Loucy (cell line): ENCODE results near the gene SFXN5.

Experiments used
- H2AFZ ChIP-seq: fragments of 200-600 bp; sonication (generic); 2 replicates; pipeline ENCODE4 v1.6.0; 2016; ENCODE audit warnings: antibody characterized with exemption, mild to moderate bottlenecking, low read length, moderate library complexity
- H3F3A ChIP-seq: fragments of 200-600 bp; 2 replicates; pipeline ENCODE4 v1.6.0; 2016; ENCODE audit warnings: antibody characterized with exemption, low read depth, mild to moderate bottlenecking
- H3K27me3 ChIP-seq: fragments of 200-600 bp; sonication (generic); 2 replicates; pipeline ENCODE4 v1.6.1; 2014; ENCODE audit warnings: low read length, mild to moderate bottlenecking; ENCODE audit not compliant: insufficient read depth, poor library complexity, severe bottlenecking
- H3K36me3 ChIP-seq: fragments of 200-600 bp; sonication (generic); 2 replicates; pipeline ENCODE4 v1.6.1; 2016; ENCODE audit warnings: low read length; ENCODE audit not compliant: insufficient read depth
- H3K4me1 ChIP-seq: fragments of 200-600 bp; sonication (generic); 2 replicates; pipeline ENCODE4 v1.5.1; 2014; ENCODE audit warnings: low read length, mild to moderate bottlenecking; ENCODE audit not compliant: insufficient read depth, poor library complexity, severe bottlenecking
- H3K4me2 ChIP-seq: fragments of 200-600 bp; sonication (generic); 2 replicates; pipeline ENCODE4 v1.6.0; 2014; ENCODE audit warnings: antibody characterized with exemption, low read length, low read depth, mild to moderate bottlenecking; ENCODE audit not compliant: poor library complexity, severe bottlenecking
- H3K4me3 ChIP-seq: fragments of 200-600 bp; sonication (generic); 2 replicates; pipeline ENCODE4 v1.5.1; 2014; ENCODE audit warnings: low read length, mild to moderate bottlenecking, mixed read lengths; ENCODE audit not compliant: poor library complexity, severe bottlenecking
- H3K79me2 ChIP-seq: fragments of 200-600 bp; sonication (generic); 2 replicates; pipeline ENCODE4 v1.6.1; 2014; ENCODE audit warnings: low read length; ENCODE audit not compliant: insufficient read depth
- H3K9ac ChIP-seq: fragments of 200-600 bp; sonication (generic); 2 replicates; pipeline ENCODE4 v1.6.0; 2014; ENCODE audit warnings: mild to moderate bottlenecking, low read depth, low read length, moderate library complexity; ENCODE audit not compliant: poor library complexity, severe bottlenecking
- H3K9me2 ChIP-seq: fragments of 200-600 bp; sonication (generic); replicated peaks from 2 replicates; pipeline ENCODE4 v1.6.1; 2016; ENCODE audit warnings: low read depth, low read length, mixed read lengths
- H3K9me3 ChIP-seq: fragments of 200-600 bp; sonication (generic); 2 replicates; pipeline ENCODE4 v1.6.1; 2014; ENCODE audit warnings: mild to moderate bottlenecking, antibody characterized with exemption, low read length, low read depth; ENCODE audit not compliant: insufficient read depth
- H4K20me1 ChIP-seq: fragments of 200-600 bp; sonication (generic); 2 replicates; pipeline ENCODE4 v1.6.0; 2014; ENCODE audit warnings: antibody characterized with exemption, low read length, mild to moderate bottlenecking; ENCODE audit not compliant: insufficient read depth, poor library complexity, severe bottlenecking
- EZH2phosphoT487 ChIP-seq: fragments of 200-600 bp; IDR thresholded peaks from 2 replicates; pipeline ENCODE4 v1.6.1; 2018; ENCODE audit warnings: antibody characterized with exemption, mild to moderate bottlenecking, moderate library complexity, borderline replicate concordance
- TF ChIP-seq, protein P1 (sequence below): fragments of 200-600 bp; sonication (generic); conservative IDR thresholded peaks from 2 replicates; pipeline ENCODE4 v1.5.1; 2014; ENCODE audit warnings: mild to moderate bottlenecking, antibody characterized with exemption, low read length

The SFXN5 gene

DNA sequence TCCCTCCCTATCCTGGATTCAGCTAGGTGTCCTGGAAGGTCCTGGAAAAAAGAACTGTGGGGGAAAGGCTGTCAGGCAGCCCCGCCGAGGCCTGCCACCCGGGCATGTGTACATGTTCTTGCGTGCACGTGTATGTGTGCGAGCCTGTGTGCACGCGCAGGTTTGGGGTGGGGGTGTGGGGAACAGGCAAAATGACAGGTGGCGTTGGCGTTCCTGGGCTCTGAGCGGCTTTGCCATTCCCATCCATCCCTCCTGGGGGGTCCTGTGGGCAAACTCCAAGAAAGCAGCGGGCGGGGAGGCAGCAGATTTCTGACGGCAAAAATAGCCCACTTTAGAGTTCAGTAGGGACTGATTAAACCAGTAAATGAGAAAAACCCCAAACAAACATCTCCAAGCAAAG, 118.6 kb downstream of the SFXN5 start:
- Histone ChIP-seq H2AFZ (no peak overlapping the region), H4K20me1 (peaks cover 22% of the 10 kb centered on the region), H3K4me2 (no peak overlapping the region), H3K27me3 (no peaks in the 10 kb centered on the region), H3K4me1 (peaks cover 34% of the 10 kb centered on the region), H3K9me3 (no peaks in the 10 kb centered on the region), H3K4me3 (no peak overlapping the region), H3K36me3 (no peaks in the 10 kb centered on the region), H3K9me2 (no peaks in the 10 kb centered on the region), H3K79me2 (peaks cover 40% of the 10 kb centered on the region), H3F3A (no peaks in the 10 kb centered on the region), H3K9ac (no peak overlapping the region)
- TF ChIP-seq EZH2phosphoT487, result no peak
- TF ChIP-seq, protein P1, sequence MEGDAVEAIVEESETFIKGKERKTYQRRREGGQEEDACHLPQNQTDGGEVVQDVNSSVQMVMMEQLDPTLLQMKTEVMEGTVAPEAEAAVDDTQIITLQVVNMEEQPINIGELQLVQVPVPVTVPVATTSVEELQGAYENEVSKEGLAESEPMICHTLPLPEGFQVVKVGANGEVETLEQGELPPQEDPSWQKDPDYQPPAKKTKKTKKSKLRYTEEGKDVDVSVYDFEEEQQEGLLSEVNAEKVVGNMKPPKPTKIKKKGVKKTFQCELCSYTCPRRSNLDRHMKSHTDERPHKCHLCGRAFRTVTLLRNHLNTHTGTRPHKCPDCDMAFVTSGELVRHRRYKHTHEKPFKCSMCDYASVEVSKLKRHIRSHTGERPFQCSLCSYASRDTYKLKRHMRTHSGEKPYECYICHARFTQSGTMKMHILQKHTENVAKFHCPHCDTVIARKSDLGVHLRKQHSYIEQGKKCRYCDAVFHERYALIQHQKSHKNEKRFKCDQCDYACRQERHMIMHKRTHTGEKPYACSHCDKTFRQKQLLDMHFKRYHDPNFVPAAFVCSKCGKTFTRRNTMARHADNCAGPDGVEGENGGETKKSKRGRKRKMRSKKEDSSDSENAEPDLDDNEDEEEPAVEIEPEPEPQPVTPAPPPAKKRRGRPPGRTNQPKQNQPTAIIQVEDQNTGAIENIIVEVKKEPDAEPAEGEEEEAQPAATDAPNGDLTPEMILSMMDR, result no peak

DNA sequence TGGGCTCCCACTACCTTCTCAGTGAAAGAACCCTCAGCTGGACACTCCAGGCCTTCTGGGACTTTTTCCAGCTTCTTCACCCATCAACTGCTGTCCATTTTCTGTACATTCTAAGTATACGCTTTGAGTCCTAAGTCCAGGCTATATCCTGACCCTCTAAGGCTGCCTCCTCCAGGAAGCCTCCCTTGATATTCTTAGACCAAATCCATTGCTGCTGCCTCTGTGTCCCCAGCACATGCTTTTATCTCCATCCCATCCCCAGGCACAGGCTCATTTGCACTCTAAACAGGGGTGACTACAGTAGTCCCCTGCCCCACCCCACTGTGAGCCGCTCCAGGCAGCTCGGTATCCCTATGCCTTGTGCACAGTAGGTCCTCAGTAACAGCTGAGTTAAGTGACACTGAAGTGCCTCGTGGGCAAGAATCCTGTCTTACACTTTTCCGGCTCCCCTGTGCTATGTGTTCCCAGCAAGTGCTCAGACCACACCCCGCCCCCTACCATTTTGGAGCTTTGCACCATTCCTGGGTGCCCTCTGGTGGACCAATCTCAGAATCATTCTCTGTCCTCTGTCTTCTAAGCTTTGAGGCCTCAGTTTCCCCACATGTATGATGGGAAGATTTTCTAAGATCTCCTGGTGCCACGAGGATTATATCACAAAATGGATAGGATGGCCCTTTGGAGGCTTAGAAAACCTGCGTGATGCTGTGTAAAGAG, 119.2 kb downstream of the SFXN5 start:
- H4K20me1 ChIP-seq, result peaks cover 20% of the 10 kb centered on the region
- H3K27me3 ChIP-seq, result no peaks in the 10 kb centered on the region
- H3K4me1 ChIP-seq, result peaks cover 28% of the 10 kb centered on the region
- no peaks in the 10 kb centered on the region for H3K36me3 ChIP-seq
- H3K4me2 ChIP-seq, result no peak overlapping the region
- H3K79me2 ChIP-seq, result peaks cover 33% of the 10 kb centered on the region
- no peak for TF ChIP-seq EZH2phosphoT487
- TF ChIP-seq, protein P1, result peak; percentile 21; the same call in 1 of the 2 replicates
- H3K9ac ChIP-seq, result no peak overlapping the region
- no peaks in the 10 kb centered on the region for H3K9me3 ChIP-seq
- H3F3A ChIP-seq, result no peaks in the 10 kb centered on the region
- no peaks in the 10 kb centered on the region for H3K9me2 ChIP-seq
- no peak overlapping the region for H2AFZ ChIP-seq
- H3K4me3 ChIP-seq, result no peak overlapping the region

DNA sequence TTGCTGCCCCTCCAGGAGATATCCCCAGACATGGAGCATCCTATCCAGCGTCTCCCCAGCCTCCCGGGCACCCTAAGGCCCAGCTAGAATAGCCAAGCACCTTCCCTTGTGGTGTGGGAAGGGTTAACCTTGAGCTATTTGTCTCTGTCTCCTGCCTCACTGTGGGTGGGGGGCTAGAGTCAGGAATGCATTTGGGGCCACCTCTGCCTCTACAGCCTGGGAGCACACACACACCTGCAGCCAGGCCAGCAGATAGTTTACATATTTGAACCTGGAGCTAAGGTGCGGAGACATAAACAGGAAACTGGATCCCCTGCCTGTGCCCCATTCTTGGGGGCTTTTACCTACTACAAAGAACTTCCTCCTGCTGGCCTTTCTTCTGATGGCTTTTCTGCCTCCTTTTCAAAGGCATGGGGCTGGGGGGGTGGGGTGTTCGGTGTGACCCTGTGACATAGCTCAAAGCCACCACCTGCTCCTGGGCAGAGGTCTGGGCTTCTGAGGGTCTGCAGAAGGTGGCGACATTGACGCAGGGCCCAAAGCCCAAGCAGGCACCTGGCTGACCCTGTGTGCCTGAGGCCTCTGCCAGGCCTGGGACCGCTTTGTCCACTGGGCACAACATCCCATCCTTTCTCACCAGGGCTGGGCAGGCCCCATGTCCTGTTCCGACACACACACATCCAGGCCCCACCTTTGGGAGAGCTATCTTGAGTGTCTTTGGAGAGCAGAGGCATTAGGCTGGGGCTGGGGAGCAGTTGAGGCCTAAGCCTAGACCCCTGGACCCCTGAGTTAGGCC, 120.0 kb downstream of the SFXN5 start:
- no peaks in the 10 kb centered on the region for H3K9me3 ChIP-seq
- TF ChIP-seq, protein P1, result no peak
- no peak for TF ChIP-seq EZH2phosphoT487
- no peak overlapping the region for H3K9ac ChIP-seq

More for the DNA sequence above, 120.0 kb downstream of the SFXN5 start:
- Histone ChIP-seq H3F3A (no peaks in the 10 kb centered on the region), H3K4me2 (no peak overlapping the region), H3K36me3 (no peaks in the 10 kb centered on the region), H4K20me1 (peaks cover 13% of the 10 kb centered on the region), H3K79me2 (peaks cover 26% of the 10 kb centered on the region), H2AFZ (no peak overlapping the region), H3K27me3 (no peaks in the 10 kb centered on the region), H3K4me1 (peaks cover 22% of the 10 kb centered on the region), H3K9me2 (no peaks in the 10 kb centered on the region), H3K4me3 (no peak overlapping the region)
